Measurements from ENCODE around the gene CIRBP. TPM values are rescaled to one million over a fixed set of nuclear protein-coding genes. Genes with fewer than 3 reads are reported as not detected.

CIRBP gene
- total RNA-seq, 4 donors from 2014 or later: 389 to 640 (median 576) TPM

DNA sequence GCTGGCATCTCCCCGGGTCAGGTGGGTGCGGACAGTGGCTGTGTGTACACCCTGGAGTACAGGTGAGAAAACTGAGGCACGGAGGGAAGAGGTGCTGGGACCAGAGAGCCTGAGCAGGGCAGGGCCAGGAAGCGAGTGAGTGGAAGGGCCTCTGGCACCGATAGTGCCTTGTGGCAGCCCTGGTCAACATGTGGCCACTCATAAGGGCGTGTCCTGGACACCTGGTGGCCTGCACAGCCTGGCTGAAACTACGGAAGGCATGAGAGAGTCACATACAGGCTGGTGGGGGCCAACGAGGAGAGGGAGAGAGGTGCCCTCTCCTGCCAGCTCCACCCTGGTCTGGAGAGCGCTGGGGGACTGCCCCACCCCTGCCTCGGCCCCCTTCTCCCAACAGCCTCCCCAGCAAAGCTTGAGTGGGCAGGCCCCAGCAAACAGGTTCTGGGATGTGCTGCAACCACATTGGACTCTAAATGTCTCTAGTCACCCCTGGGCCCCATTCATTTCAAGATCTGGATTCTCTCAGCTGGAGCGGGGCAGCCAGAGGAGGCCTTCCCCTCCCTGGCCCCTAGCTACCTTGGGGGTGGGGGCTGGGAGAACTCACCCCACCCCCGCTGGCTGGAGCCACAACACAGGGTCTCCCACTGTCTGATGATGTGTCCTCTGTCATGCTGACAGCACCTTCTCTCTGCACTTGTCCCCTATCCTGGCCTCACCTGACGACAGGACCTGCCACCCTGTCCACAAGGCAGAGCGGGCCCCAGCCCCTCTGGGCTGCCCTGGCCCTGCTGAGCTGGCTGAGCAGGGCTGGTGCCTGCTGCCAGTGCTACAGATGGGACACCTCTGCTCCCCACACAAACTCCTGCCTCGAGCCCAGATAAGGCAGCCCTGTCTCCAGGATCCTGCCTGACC is 37.1 kb upstream of the CIRBP start:
- Histone ChIP-seq H3K27me3 (no peaks in the 10 kb centered on the region), H3K9me3 (no peaks in the 10 kb centered on the region), H3K4me3 (no peak overlapping the region), H3K36me3 (peaks cover 0 to 35% (median 6%) of the 10 kb centered on the region in 3 donors), H3K4me1 (peaks cover 0 to 32% (median 12%) of the 10 kb centered on the region in 4 donors), H3K27ac (peak overlapping the region in 3 of 4 donors; percentile 24 to 69 (median 64))
- TF ChIP-seq POLR2A (IDR thresholded peaks at IDR 0.05) (no peak), EP300 (IDR thresholded peaks at IDR 0.05) (no peak)
- TF ChIP-seq, protein P1, sequence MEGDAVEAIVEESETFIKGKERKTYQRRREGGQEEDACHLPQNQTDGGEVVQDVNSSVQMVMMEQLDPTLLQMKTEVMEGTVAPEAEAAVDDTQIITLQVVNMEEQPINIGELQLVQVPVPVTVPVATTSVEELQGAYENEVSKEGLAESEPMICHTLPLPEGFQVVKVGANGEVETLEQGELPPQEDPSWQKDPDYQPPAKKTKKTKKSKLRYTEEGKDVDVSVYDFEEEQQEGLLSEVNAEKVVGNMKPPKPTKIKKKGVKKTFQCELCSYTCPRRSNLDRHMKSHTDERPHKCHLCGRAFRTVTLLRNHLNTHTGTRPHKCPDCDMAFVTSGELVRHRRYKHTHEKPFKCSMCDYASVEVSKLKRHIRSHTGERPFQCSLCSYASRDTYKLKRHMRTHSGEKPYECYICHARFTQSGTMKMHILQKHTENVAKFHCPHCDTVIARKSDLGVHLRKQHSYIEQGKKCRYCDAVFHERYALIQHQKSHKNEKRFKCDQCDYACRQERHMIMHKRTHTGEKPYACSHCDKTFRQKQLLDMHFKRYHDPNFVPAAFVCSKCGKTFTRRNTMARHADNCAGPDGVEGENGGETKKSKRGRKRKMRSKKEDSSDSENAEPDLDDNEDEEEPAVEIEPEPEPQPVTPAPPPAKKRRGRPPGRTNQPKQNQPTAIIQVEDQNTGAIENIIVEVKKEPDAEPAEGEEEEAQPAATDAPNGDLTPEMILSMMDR (IDR thresholded peaks at IDR 0.05): no peak
- no peak for DNase-seq (ENCODE audit: low spot score in 2 of 2)
- WGBS, 2 donors: 84% methylated on average over 15 of the region's 15 CpGs

DNA sequence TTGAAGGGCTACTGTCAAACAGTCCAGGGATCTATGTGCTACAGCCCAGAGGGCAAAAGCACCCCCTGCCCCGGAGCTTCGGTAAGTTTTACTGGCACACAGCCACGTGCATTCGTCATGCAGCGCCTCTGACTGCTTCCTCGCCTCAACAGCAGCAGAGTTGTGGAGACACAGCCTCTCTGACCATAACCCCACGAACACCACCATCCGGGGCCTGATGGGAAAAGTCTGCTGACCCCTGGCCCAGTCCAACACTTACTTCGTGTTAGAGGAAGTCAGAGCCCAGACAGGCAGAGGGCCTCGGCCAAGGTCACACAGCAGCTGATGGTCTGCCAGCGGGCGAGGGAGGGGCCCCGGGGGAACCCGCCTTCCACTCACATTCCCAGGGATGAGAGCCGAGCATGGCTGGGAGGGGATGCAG is 36.5 kb upstream of the CIRBP start:
- H3K9me3 ChIP-seq: no peaks in the 10 kb centered on the region
- H3K27me3 ChIP-seq: no peaks in the 10 kb centered on the region
- WGBS, 2 donors: 13 to 22% methylated on average over 9 to 14 of the region's 15 CpGs
- TF ChIP-seq POLR2A (IDR thresholded peaks at IDR 0.05) (no peak), EP300 (IDR thresholded peaks at IDR 0.05) (no peak)
- TF ChIP-seq, protein P1 (IDR thresholded peaks at IDR 0.05): no peak
- peak overlapping the region in 3 of 4 donors; percentile 24 to 69 (median 64) for H3K27ac ChIP-seq
- H3K4me3 ChIP-seq: no peak overlapping the region
- H3K4me1 ChIP-seq: peaks cover 0 to 38% (median 18%) of the 10 kb centered on the region in 4 donors
- peaks cover 0 to 28% (median 0%) of the 10 kb centered on the region in 3 donors for H3K36me3 ChIP-seq
- no peak for DNase-seq (ENCODE audit: low spot score in 2 of 2)

DNA sequence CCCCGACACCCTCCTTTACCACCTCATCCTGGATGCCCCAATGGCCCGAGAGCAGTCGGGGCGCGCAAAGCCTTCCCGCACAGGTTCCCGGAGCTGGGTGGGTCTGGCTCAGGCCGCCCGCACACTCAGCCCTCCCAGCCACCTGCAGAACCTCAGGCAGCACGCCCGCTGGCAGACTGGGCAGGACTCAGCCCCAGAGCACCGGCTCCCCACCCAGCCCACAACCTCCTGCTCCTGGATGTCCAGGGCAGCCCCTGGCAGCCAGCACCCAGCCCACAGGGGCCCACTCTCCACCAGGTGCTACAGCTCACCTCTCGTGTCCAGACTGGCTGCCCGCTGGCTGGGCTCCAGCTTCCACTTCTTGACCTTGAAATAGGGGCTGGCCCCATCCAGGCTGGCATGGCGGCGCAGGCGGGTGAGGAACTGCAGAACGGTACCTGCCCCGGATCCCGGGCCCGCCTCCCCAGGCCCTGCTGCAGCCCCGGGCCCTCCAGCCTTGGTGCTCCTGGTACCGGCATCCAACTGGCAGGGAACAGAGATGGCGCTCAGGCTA is 35.9 kb upstream of the CIRBP start:
- Histone ChIP-seq H3K4me1 (peaks cover 0 to 41% (median 19%) of the 10 kb centered on the region in 4 donors), H3K36me3 (peaks cover 0 to 23% (median 0%) of the 10 kb centered on the region in 3 donors), H3K27ac (peak overlapping the region in 2 of 4 donors; percentile 64 to 69), H3K9me3 (no peaks in the 10 kb centered on the region), H3K4me3 (no peak overlapping the region), H3K27me3 (no peaks in the 10 kb centered on the region)
- TF ChIP-seq, protein P1 (IDR thresholded peaks at IDR 0.05): no peak
- TF ChIP-seq EP300 (IDR thresholded peaks at IDR 0.05): no peak
- no peak for TF ChIP-seq POLR2A (IDR thresholded peaks at IDR 0.05)
- DNase-seq (ENCODE audit: low spot score in 2 of 2): no peak
- WGBS, 2 donors: 77 to 90% methylated on average over 22 to 23 of the region's 24 CpGs

DNA sequence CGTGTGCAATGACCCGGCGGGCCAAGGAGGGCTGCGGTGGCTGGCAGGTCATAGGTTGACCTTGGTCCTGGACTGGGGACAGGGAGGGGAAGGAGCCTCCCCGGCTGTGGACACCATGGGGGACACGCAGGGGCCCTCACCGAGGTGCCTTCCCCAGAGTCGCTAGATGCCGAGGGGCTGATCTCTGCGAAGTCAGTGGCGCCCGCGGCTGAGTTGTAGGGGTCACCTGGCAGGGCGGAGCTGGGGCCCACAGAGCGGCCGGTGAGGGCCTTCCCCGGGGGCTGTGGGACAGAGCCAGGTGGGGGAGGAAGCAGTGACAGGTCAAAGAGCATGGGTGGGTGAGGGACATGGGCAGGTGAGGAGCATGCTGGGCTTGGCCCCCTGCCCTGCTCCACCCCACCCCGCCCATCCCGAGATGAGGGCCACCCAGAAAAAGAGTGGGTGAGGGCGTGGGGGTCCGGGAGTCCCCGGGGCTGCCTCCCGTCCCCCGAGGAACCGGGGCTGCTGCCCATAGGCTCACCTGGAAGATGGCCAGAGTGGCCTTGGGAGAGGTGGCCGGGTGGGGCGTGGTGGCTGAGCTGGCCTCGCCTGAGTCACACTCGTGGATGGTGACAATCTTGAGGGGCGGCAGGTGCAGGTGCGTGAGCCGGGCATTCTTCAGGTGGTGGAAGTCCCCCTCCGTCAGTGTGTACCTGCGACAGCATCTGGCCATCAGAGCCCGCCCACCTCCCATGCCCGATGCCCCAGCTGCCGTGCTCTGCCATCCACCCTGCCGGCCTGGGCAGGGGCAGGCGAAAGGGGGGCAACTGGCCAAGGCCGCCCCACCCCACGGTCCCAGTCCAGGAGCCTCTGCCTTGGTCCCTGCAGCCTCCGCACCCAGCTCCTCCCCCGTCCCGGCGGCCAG is 34.8 kb upstream of the CIRBP start:
- 88 to 93% methylated on average over 30 to 34 of the region's 45 CpGs for WGBS, 2 donors
- Histone ChIP-seq H3K9me3 (no peaks in the 10 kb centered on the region), H3K4me3 (no peak overlapping the region), H3K27me3 (no peaks in the 10 kb centered on the region), H3K4me1 (peaks cover 0 to 51% (median 22%) of the 10 kb centered on the region in 4 donors), H3K36me3 (peaks cover 0 to 13% (median 0%) of the 10 kb centered on the region in 3 donors), H3K27ac (no peak overlapping the region)
- DNase-seq (ENCODE audit: low spot score in 2 of 2): no peak
- TF ChIP-seq EP300 (IDR thresholded peaks at IDR 0.05): no peak
- no peak for TF ChIP-seq POLR2A (IDR thresholded peaks at IDR 0.05)
- TF ChIP-seq, protein P1 (IDR thresholded peaks at IDR 0.05): no peak
